AG04450 (cell line): ENCODE results near the gene SUMO1. TPM values are rescaled to one million over a fixed set of nuclear protein-coding genes. Genes with fewer than 3 reads are reported as not detected.
A peak's percentile ranks its signal among the peaks of the same experiment; 100 is the strongest.
"Not testable (repeated sequence)": the region's sequence is repeated elsewhere in the genome, so short reads cannot be mapped to it uniquely, and the experiment has no call there.

Experiments used
- CTCF ChIA-PET: fragments of 300-600, 350-600 bp; formaldehyde crosslinking; extraction: SDS; loops from one replicate; lab custom pipeline; 2022; ENCODE audit warnings: antibody characterized with exemption, inconsistent platforms; lab: Charles Lee
- POLR2A ChIA-PET: fragments of 350-600 bp; formaldehyde crosslinking; extraction: SDS; loops from one replicate; lab custom pipeline; 2021; ENCODE audit warnings: antibody characterized with exemption, inconsistent platforms; lab: Yijun Ruan, JAX
- DNase-seq: peaks from one replicate; pipeline ENCODE4 v3.0.0-alpha.2; 2011; ENCODE audit warnings: low read depth, low spot score
- H3K27ac ChIP-seq: one replicate; pipeline ENCODE4 v1.5.1; 2012; ENCODE audit warnings: low read depth, low read length, control low read depth
- H3K27me3 ChIP-seq: one replicate; pipeline ENCODE4 v1.6.0; 2012; ENCODE audit warnings: low read length; ENCODE audit not compliant: control insufficient read depth, insufficient read depth
- H3K4me3 ChIP-seq: 2 replicates; pipeline ENCODE4 v1.5.1; 2011; ENCODE audit warnings: mild to moderate bottlenecking, low read depth, low read length, control low read depth
- H3K9me3 ChIP-seq: 2 replicates; pipeline ENCODE4 v1.5.1; 2012; ENCODE audit warnings: low read length; ENCODE audit not compliant: control insufficient read depth, insufficient read depth
- polyA plus RNA-seq: library from polyadenylated mRNA; depleted of rRNA; stranded (reverse); fragments of >200 nt; gene quantifications from 2 replicates; pipeline ENCODE4 v1.2.3, GENCODE V29; 2011
- TF ChIP-seq, protein P1 (sequence below): IDR thresholded peaks from 2 replicates; pipeline ENCODE4 v1.5.1; 2011; ENCODE audit warnings: low read depth, low read length, control low read depth, inconsistent platforms

SUMO1 gene
- polyA plus RNA-seq, 1 experiment, result 192 TPM

DNA sequence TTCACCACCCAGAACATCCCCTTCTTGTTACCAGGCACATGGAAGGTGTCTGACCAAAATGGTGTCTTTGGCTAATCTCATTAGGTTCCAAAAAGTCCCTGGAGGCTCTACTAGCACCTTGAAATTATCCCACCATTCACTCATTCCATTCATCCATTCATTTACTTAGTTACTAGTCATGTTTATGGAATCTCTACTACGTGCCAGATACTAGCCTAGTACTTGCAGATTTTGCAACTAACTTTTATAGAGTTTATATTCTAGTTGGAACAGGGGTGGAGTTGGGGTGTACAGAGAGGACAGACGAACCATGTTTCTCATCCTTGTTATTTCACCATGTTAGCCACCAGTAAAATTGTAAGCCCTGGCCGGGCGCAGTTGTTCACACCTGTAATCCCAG, 23.1 kb upstream of the SUMO1 start:
- no peak overlapping the region for H3K27ac ChIP-seq
- ChIA-PET CTCF (interaction anchor here (0.6 kb wide), 1 partner anchor 129 kb away, joined by 3 read pairs; no protein-coding TSS in a partner anchor), POLR2A (no interaction called here)
- no peak overlapping the region for H3K4me3 ChIP-seq
- TF ChIP-seq, protein P1, sequence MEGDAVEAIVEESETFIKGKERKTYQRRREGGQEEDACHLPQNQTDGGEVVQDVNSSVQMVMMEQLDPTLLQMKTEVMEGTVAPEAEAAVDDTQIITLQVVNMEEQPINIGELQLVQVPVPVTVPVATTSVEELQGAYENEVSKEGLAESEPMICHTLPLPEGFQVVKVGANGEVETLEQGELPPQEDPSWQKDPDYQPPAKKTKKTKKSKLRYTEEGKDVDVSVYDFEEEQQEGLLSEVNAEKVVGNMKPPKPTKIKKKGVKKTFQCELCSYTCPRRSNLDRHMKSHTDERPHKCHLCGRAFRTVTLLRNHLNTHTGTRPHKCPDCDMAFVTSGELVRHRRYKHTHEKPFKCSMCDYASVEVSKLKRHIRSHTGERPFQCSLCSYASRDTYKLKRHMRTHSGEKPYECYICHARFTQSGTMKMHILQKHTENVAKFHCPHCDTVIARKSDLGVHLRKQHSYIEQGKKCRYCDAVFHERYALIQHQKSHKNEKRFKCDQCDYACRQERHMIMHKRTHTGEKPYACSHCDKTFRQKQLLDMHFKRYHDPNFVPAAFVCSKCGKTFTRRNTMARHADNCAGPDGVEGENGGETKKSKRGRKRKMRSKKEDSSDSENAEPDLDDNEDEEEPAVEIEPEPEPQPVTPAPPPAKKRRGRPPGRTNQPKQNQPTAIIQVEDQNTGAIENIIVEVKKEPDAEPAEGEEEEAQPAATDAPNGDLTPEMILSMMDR, result no peak
- H3K27me3 ChIP-seq, result no peaks in the 10 kb centered on the region
- no peak for DNase-seq
- no peaks in the 10 kb centered on the region; the same call in 1 of the 2 replicates for H3K9me3 ChIP-seq

DNA sequence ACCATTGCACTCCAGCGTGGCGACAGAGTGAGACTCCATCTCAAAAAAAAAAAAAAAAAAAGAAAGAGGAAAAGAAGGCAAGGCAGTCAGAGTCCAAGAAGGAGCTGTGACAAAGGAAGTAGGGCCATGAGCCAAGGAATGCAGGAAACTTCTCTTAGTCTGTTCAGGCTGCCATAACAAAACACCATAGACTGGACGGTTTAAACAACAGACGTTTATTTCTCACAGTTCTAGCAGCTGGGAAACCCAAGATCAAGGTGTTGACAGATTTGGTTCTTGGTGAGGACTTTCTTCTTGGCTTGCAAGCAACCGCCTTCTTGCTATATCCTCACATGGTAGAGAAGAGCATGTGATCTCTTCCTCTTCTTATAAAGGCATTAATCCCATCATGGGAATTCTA, 13.1 kb upstream of the SUMO1 start:
- TF ChIP-seq, protein P1, result no peak
- DNase-seq, result no peak
- ChIA-PET CTCF (no interaction called here), POLR2A (interaction anchor here (0.6 kb wide), 2 partner anchors 116 to 120 kb away, joined by 3 read pairs; no protein-coding TSS in a partner anchor)
- no peak overlapping the region for H3K27ac ChIP-seq
- no peak overlapping the region for H3K4me3 ChIP-seq
- no peaks in the 10 kb centered on the region for H3K27me3 ChIP-seq
- H3K9me3 ChIP-seq, result peaks cover 12% of the 10 kb centered on the region

DNA sequence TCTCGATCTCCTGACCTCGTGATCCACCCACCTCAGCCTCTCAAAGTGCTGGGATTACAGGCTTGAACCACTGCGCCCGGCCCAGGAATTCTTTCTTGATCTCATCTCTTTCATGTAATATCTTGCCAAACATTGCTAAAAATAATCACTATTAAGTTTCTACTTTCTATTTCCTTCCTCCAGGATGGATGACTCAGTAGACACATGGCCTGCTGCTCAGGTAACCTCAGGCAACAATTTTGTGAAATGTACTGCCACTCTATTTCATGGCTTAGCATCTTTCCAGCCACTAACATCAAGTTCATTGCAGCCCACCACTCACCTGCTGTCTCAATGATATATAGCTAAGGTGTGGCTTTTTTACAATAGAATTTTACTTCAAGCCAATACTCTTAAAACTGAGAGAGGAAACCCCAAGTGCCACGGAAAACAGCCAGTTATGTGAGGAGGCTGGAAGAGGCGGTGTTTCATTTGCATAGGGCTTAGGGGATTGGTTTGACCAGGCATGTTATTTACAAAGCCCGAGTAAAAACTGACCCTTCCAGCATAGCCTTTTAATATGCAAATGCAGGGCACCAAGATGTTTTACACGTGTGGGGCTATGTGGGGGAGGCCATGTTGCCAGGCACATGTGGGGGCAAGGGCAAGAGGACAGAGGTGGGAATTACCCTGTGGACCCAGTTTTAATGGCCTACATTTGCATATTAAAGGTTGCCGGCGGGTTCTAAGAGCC, 11.3 kb upstream of the SUMO1 start:
- Histone ChIP-seq H3K27me3 (no peaks in the 10 kb centered on the region), H3K4me3 (no peak overlapping the region), H3K9me3 (peaks cover 12% of the 10 kb centered on the region), H3K27ac (no peak overlapping the region)
- DNase-seq, result no peak
- TF ChIP-seq, protein P1, result no peak
- POLR2A ChIA-PET, result interaction anchor here (0.6 to 0.7 kb wide), 2 partner anchors 23 to 241 kb away, joined by 3 read pairs; no protein-coding TSS in a partner anchor
- CTCF ChIA-PET, result no interaction called here

DNA sequence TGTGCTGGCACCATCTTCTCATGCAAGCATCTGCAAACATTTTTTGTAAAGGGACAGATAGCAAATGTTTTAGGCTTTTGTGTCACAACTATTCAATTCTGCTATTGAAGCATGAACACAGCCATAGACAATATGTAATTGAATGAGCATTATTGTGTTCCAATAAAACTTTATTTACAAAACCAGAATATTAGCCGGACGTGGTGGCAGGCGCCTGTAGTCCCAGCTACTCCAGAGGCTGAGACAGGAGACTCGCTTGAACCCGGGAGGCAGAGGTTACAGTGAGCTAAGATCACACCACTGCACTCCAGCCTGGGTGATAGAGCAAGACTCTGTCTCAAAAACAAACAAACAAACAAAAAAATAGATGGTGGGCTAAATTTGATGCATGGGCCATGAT, 9.3 kb upstream of the SUMO1 start:
- DNase-seq, POLR2A ChIA-PET, CTCF ChIA-PET, H3K4me3 ChIP-seq, H3K27ac ChIP-seq, H3K27me3 ChIP-seq: not testable (repeated sequence)
- peaks cover 12% of the 10 kb centered on the region for H3K9me3 ChIP-seq

DNA sequence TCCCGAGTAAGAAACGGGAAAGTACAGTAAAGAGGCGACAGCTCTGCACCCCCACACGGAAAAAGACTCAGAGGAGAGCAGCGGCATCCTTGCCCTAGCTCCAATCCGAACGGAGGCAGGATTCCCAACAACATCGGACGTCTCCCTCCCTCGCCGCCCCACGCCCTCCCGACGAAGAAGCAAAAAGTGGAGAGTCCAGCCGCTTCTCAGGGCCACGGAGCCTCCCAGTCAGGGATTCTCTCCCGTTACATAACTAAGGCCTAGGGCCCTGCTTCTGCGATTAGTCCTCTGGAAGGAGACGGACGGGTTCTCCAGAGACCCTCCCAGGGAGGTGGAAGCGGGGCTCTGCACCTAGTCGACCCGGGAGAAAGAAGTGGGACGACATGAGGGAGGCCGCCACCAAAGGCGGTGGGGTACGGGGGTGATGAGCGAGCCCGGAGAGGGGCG, 587 bp downstream of the SUMO1 start:
- H3K4me3 ChIP-seq, result peak overlapping the region; percentile 88
- peak overlapping the region; percentile 80 for H3K27ac ChIP-seq
- ChIA-PET POLR2A (interaction anchor here (0.6 to 1.5 kb wide), 4 partner anchors 8 to 27 kb away, joined by 3 read pairs; no protein-coding TSS in a partner anchor), CTCF (interaction anchor here (0.9 kb wide), 1 partner anchor 377 kb away, joined by 3 read pairs; no protein-coding TSS in a partner anchor)
- no peaks in the 10 kb centered on the region; the same call in 1 of the 2 replicates for H3K9me3 ChIP-seq
- no peaks in the 10 kb centered on the region for H3K27me3 ChIP-seq
- TF ChIP-seq, protein P1, result no peak
- no peak for DNase-seq
